NAMALWA (cell line): ENCODE data around the gene TENM4.
A peak's percentile ranks its signal among the peaks of the same experiment; 100 is the strongest.
"Not testable (repeated sequence)": the region's sequence is repeated elsewhere in the genome, so short reads cannot be mapped to it uniquely, and the experiment has no call there.

ENCODE experiments used
- DNase-seq: peaks from one replicate; pipeline ENCODE4 v3.0.0-alpha.2; 2015; ENCODE audit warnings: low spot score

Gene TENM4

DNA sequence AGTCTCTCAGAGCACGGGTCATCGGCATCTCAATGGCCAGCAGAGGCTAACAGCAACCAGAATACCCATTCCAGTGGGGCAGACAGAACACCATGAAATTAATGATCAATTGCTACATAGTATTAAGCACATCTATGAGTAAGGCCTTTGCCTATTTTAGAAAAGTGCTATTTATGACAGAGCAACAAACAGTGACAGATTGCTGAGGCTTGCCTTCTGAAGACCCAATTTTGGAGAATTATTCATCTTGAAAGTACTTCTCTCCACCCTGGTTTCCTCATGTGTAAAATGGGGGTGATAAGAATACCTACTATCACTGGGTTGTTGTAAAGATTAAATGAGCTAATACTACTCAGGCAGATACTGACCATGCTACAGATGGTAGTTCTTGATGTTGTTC, 232.7 kb downstream of the TENM4 start:
- no peak for DNase-seq

DNA sequence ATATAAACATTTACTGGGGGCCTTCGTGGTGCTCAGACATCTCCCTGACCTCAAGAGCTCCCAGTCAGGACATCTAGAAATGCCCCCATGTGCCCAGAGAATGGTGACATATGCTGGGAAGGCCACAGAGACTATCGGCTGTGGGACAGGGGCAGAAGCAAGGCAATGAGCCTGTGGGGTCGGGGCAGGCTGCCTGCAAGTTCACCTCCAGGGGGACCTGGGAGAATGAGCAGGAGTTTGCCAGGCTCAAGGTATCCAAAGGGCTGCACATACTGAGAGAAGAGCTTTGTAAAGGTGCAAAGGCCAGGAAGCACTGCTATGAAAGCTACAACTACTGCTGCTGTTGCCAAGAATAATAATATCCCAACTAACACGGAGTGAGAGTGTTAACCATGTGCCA, 233.9 kb downstream of the TENM4 start:
- no peak for DNase-seq

DNA sequence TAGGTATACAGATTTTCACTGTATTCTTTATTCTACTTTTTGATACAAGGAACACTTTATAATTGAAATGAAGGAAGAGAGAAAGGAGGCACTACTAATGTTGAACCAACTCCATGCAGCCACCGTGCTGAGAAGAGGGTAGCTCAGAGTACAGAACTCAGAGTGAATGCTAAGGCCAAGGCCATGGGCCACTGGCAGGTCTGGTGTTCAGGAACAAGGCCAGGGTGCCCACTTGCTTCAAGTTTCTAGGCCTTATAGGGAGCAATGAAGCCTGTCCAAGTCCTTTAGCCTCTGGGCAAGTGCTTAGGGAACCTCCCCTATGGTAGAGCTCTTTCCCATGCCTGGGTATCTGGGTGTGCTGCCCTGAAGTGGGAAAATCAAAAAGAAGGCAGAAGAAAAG, 235.0 kb downstream of the TENM4 start:
- DNase-seq = no peak

DNA sequence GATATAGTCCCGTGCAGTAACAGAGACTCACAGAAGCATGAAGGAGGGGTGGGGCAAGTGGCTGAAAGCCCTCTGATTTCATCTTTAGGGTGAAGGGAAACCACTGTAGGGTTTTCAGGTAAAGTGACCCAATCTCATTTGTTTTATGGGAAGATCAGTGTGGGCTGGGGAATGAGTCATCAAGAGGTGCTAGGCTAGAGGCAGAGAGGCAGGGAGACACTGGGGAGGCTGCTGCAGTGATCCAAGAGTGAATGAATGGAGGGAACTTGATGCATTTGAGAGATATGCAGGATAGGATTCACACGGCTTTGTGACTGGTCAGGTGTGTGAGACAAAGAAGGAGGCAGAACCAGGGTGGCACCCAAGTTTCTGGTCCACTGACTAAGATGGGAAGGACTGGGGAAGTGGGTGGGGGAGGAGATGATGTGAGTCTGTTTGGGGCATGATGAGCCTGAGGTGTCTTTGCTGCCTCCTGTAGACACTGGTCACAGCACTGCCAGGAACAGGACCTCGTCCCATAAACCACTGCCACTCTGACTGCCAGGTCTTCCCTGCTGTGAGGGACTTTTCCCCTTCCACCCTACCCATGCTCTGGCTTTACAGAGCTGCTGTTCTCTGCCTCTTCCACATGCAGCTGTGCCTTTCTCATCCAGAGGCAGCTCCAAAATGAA, 239.0 kb downstream of the TENM4 start:
- no peak for DNase-seq

DNA sequence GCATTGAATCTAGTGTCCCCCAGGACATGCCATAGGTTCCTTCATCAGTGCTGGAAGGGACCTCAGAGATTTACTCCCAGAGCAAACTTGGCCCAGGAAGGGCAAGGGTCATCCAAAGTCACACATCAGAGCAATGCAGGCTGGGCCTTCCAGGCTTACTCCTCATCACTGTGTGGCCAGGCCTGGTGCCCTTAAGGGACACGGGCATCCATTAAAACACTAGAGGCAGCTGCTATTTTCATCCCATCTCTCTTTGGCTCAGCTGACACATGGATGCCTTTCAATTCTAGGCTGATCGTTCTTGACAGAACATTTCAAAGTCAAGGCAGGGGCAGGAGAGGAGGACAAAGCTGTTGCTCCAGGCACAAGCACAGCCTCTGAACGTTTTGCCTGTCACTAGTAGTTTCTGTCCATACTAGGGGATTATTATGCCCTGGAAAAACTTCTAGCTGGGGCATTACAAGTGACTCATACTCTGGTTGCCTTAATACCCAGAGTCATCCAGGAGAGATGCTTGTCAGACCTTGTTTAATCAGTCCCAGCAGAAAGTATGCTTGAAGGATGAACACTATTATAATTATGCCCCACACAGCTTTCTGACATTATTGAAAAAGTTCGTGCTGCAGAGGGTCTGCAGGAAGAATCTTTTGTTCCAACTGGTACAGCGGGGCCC, 240.3 kb downstream of the TENM4 start:
- DNase-seq = no peak

DNA sequence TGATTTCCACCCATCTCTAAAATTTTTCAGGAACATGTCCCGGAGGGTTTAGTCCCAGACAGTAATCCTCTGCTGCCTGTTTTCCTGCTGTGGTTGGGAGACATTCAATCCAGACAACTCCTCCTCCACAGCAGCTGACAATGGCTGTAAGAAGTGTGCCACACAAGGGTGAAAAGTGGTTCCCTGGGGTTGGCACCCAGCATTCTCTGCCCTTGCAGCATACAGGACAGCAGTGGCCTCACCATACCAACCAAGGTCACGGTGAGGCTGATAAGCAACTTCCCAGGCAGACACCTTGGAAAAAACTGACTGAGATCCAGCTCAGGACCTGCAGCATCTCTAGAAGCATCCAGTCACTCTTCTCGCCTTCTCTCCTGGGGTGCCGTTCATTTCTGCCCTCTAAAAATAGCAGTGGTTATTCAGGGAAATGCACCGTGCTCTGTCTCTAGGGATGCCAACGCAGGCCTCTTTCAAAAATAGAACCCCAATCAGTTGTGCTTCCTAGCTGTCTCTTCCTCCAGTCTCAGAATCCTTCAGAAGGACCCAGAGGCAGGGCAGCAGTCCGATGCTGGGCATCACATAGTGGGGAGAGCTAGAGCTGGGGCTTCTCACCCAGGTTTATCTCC, 241.0 kb downstream of the TENM4 start:
- DNase-seq = no peak

DNA sequence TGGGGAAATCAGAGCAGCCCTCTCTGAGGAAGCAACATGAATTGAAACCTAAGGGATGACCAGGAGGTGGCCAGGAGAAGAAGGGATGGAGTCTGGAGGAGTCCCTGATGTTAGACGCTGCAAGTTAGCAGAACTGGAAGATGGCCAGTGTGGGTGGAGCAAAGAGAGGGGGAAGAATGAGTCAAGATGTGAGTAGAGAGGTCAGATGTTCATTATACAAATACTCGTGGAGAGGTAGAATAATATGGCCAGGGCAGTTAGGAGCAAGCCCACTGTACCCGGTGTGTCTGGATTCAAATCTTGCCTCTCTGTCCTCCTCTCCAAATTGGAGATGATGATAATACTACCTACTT, 242.0 kb downstream of the TENM4 start:
- DNase-seq = no peak

DNA sequence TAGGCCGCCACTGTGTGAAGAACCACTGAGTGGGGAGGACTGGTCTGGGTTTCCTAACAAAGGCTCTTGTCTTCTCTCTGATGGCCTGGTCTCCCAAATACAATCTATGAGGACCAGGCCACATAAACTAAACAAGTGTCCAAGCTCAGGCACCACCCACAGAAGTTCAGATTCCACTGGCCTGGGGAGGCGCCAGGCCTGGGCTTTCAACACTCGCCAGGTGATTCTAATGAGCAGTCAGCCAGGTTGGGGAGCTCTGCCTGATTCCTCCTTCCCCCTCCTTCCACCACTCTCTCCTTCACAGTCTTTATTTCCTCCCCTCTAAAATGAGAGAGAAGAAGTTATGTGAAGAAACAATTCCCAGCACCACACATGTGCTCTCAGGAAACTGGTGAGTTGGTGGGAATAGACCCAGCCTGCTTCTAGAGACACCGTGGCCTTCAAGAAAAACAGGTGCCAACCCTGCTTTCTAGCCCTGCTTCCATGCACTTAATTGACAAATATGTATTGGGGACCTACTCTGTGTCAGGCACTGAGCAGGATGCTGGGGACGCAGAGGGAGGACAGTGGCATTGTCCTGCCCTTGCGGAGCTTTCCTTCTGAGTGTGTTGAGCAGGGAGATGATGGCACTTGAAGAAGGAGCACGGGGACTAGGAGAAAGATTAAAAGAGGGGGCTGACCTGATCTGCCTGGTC, 242.5 kb downstream of the TENM4 start:
- DNase-seq = no peak

DNA sequence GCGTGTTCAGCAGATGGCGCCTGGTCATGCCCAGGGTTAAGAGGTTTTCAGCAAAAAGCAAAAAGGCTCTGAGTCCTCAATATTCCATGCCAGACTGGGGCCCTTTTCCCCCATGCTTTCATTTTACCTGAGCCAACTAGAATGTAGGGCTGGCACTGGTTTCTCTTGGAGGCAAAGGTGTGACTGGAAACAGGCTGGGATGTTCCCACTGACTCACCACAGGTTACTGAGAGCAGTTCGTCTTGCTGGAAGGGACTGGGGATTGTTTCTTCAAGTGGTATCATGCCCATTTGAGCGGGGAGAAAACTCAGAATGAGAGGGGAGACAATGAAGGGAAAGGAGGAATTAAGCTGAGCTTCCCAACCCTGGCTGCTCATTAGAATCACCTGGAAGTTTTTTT, 243.9 kb downstream of the TENM4 start:
- no peak for DNase-seq

DNA sequence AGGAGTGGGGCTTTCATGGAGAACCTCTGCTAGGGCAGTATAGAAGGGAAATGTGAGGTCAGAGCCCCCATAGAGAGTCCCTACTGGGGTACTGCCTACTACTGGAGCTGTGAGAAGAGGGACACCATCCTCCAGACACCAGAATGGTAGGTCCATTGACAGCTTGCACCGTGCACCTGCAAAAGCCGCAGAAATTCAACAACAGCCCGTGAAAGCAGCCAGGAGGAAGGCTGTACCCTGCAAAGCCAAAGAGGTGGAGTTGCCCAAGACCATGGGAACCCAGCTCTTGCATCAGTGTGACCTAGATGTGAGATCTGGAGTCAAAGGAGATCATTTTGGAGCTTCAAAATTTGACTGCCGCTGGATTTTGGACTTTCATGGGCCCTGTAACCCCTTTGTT, 245.6 kb downstream of the TENM4 start:
- DNase-seq = no peak

DNA sequence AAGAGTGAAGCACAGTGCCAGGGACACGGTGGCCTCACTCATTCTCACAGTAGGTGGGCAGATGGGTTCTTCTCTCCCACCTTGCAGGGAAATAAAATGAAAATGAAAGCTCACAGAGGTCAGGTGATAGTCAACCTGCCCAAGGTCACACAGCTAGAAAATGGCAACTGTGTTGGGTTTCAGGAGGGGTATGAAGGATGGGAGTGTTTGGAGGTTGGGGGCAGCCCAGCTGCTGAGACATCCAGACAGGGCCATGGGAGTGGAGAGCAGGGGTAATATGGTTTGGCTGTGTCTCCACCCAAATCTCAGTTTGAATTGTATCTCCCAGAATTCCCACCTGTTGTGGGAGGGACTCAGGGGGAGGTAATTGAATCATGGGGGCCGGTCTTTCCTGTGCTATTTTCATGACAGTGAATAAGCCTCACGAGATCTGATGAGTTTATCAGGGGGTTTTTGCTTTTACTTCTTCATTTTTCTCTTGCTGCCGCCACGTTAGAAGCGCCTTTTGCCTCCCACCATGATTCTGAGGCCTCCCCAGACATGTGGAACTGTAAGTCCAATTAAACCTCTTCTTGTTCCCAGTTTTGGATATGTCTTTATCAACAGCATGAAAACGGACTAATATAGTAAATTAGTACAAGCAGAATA, 247.0 kb downstream of the TENM4 start:
- DNase-seq = no peak

DNA sequence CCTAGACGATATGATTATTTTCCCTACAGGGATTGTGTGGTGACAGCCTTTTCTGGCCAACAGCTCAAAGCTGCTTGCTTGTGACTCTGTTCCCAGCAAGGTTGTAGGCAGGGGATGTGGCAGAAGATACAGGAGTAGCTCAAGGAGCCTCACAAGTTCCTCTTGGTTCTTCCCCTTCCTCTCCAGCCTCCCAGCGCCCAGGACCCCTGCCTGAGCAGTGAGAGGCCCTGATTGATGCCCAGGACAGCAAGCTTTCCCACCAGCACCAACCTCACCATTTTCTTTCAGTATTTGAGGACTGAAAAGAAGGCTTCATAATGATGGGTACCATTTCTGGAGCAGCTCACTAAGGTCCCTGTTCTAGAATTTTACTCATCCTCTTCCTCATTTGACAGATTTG, 248.0 kb downstream of the TENM4 start:
- no peak for DNase-seq

DNA sequence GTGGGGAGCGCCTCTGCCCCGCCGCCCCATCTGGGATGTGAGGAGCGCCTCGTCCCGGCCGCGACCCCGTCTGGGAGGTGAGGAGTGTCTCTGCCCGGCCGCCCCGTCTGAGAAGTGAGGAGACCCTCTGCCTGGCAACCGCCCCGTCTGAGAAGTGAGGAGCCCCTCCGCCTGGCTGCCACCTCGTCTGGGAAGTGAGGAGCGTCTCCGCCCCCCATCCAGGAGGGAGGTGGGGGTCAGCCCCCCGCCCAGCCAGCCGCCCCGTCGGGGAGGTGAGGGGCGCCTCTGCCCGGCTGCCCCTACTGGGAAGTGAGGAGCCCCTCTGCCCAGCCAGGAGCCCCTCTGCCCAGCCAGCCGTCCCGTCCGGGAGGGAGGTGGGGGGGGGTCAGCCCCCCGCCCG, 249.1 kb downstream of the TENM4 start:
- not testable (repeated sequence) for DNase-seq

DNA sequence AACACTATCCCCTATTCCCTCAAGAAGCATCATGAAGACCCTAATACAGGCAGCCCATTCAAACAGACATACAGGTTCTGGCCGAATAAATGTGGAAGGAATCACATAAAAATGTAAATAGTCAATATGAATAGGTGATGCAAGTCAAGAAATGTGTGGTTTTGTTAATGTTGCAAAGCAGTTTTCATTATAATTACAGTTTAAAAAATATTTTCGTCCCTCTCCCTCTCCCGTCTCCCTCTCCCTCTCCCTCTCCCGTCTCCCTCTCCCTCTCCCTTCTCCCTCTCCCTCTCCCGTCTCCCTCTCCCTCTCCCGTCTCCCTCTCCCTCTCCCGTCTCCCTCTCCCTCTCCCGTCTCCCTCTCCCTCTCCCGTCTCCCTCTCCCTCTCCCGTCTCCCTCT, 250.3 kb downstream of the TENM4 start:
- not testable (repeated sequence) for DNase-seq

DNA sequence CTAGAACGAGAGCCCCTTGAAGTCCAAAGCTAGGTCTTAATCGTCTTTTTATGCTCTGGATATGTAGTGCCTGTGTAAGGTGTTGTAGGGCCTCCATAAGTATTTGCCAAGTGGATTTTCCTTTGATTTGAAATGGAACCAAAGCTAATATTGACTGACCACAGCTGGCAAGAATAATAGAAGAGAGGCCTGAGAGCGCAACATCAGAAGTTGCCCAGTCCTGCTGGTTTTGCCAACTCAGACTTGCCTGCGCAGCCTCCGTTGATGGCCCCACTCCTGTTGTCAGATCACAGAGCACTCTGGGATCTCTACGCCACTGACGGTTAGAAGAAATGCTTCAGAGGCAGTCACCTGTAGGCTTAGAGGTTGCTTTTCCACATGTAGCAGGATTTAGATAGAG, 251.2 kb downstream of the TENM4 start:
- DNase-seq = no peak

DNA sequence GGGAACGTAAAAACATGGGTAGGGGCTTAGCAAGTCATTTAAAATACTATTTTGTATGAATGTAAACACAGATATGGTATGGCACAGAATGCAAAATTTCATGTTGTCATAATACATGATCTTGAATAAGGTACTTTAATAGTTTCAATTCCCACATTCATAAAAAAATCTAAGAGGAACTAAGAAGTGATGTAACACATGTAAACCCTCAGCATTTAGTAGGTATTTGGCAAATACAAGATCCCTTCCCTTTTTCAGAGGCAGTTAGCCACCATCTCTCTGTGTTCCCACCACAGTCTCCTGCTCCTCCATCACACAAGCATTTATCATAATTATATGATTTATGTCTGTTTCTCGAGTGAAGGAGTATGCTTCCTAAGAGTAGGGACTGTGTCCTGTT, 251.8 kb downstream of the TENM4 start:
- DNase-seq = no peak

DNA sequence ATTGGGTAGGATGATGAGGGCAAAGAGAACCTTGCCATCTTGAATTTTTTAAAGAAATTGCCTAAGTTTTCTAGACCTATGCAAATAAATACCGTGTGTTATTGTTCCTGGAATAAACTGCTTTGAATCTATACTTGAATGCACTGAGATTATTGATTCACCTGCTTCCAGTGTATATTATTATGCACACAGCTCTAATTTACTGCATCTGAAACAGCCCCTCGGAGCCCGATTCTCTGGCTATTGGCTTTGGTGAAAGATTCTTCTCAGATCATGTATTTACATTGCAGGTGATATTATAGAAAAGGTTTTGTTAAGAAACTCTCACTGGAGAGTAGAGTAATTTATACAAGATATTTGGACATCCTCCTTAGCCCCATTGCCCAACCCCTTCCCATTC, 254.2 kb downstream of the TENM4 start:
- DNase-seq = no peak

DNA sequence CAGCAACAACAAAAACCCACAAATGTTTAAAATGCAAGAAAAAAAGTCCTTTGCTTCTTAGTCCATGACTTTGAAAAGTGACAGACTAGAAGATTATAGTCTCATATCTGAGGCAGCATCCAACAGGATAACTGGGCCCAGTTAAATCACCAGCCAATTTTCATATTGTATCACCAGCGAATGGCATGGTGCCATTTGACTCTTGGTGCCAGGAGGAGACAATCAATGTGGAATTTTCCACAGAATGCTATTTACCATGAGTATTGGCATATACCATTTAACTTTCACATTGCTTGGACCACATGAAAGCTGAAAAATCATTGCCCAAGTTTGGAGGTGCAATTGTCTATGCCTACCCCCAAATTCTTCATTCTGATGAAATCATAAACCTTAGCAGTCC, 255.5 kb downstream of the TENM4 start:
- no peak for DNase-seq

DNA sequence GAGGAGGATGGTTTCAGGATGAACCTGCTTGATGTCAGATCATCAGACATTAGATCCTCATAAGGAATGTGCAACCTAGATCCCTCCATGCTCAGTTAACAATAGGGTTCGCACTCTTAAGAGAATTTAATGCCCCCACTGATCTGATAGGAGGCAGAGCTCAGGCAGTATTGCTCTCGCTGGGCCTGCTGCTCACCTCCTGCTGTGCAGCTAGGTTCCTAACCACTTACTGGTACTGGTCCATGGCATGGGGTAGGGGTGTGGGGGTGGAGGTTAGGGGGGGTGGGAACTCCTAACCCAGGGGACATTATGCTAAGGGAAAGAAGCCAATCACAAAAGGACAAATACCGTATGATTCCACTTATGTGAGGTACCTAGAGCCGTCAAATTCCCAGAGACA, 256.5 kb downstream of the TENM4 start:
- no peak for DNase-seq

DNA sequence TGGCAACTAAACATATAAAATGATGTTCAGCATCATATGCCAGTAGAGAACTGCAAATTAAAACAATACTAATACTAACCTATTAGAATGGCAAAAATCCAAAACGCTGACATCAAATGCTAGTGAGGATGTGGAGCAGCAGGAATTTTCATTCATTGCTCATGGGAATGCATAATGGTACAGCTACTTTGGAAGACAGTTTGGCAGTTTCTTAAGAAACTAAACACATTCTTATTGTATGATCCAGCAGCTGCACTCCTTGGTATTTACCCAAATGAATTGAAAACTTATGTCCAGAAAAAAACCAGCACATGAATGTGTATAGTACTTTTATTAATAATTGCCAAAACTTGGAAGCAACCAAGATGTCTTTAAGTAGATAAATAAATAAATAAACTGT, 258.0 kb downstream of the TENM4 start:
- no peak for DNase-seq

DNA sequence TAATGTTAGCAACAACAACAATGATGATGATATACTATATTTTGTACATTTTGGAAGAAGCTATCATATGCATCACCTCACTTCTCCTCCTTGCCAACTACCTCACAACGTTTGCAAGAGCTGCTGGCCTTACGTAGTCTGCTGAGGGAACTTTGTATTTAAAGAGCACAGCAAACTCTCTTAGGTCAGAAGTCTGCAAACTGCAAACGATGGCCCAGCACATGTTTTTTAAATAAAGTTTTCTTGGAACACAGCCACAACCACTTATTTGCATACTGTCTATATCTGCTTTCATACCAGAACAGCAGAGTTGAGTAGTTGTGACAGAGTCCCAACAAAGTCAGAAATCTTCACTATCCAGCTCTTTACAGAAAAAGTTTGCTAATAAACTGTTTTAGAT, 261.7 kb downstream of the TENM4 start:
- peak; percentile 54 for DNase-seq
